Measurements from ENCODE around the gene TLE1. TPM values are rescaled to one million over a fixed set of nuclear protein-coding genes. Genes with fewer than 3 reads are reported as not detected.

TLE1 gene
- total RNA-seq, 1 donor from 2014 or later: 16.3 TPM

DNA sequence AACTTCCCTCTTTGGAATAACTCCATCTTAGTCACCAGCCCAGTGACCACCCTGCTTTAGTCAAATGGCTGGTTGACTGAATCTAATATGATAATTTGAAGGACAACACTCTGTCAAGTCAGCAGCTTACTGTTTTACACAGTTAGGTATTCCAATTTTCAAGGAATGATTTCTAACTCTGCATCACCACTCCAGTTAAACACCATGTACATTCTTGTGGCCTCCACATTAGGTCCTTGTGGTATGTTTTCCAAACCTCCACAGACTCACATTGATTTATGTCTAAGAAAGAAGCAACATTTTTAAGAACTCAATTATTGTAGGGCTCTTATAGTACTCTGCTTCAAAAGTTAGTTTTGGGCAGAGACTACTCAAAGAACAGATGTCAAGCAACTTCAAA, 110.7 kb downstream of the TLE1 start:
- ChIA-PET POLR2A (no interaction called here), CTCF (no interaction called here)
- intact Hi-C loops (cut with micrococcal nuclease): no loop called here
- TF ChIP-seq, protein P1, sequence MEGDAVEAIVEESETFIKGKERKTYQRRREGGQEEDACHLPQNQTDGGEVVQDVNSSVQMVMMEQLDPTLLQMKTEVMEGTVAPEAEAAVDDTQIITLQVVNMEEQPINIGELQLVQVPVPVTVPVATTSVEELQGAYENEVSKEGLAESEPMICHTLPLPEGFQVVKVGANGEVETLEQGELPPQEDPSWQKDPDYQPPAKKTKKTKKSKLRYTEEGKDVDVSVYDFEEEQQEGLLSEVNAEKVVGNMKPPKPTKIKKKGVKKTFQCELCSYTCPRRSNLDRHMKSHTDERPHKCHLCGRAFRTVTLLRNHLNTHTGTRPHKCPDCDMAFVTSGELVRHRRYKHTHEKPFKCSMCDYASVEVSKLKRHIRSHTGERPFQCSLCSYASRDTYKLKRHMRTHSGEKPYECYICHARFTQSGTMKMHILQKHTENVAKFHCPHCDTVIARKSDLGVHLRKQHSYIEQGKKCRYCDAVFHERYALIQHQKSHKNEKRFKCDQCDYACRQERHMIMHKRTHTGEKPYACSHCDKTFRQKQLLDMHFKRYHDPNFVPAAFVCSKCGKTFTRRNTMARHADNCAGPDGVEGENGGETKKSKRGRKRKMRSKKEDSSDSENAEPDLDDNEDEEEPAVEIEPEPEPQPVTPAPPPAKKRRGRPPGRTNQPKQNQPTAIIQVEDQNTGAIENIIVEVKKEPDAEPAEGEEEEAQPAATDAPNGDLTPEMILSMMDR (IDR thresholded peaks at IDR 0.05): no peak
- Mint-ChIP-seq H3K9me3 (no peaks in the 10 kb centered on the region), H3K27ac (no peak overlapping the region), H3K4me1 (peaks cover 7% of the 10 kb centered on the region), H3K36me3 (ENCODE audit: low read depth) (peaks cover 16% of the 10 kb centered on the region), H3K4me3 (no peak overlapping the region), H3K27me3 (no peaks in the 10 kb centered on the region)
- ATAC-seq (ENCODE audit: low read depth) (no peak), DNase-seq (no peak)

GRCh38 chr9:81575956-81576355, 113.4 kb downstream of the TLE1 start:
- TF ChIP-seq, protein P1 (IDR thresholded peaks at IDR 0.05): no peak
- intact Hi-C loops (cut with micrococcal nuclease): no loop called here
- Mint-ChIP-seq H3K27me3 (no peaks in the 10 kb centered on the region), H3K36me3 (ENCODE audit: low read depth) (peaks cover under 1% of the 10 kb centered on the region), H3K4me1 (peaks cover 7% of the 10 kb centered on the region), H3K9me3 (no peaks in the 10 kb centered on the region), H3K27ac (no peak overlapping the region), H3K4me3 (no peak overlapping the region)
- CTCF ChIA-PET: no interaction called here
- POLR2A ChIA-PET: interaction anchor here (0.6 kb wide), 1 partner anchor 92 kb away, joined by 4 read pairs; no protein-coding TSS in a partner anchor
- no peak for DNase-seq
- no peak for ATAC-seq (ENCODE audit: low read depth)

GRCh38 chr9:81574405-81574804, 114.9 kb downstream of the TLE1 start:
- Mint-ChIP-seq H3K27ac (no peak overlapping the region), H3K9me3 (no peaks in the 10 kb centered on the region), H3K36me3 (ENCODE audit: low read depth) (no peaks in the 10 kb centered on the region), H3K4me3 (no peak overlapping the region), H3K27me3 (no peaks in the 10 kb centered on the region), H3K4me1 (peaks cover 6% of the 10 kb centered on the region)
- TF ChIP-seq, protein P1 (IDR thresholded peaks at IDR 0.05): no peak
- ChIA-PET POLR2A (no interaction called here), CTCF (no interaction called here)
- intact Hi-C loops (cut with micrococcal nuclease): no loop called here
- DNase-seq (no peak), ATAC-seq (ENCODE audit: low read depth) (no peak)

DNA sequence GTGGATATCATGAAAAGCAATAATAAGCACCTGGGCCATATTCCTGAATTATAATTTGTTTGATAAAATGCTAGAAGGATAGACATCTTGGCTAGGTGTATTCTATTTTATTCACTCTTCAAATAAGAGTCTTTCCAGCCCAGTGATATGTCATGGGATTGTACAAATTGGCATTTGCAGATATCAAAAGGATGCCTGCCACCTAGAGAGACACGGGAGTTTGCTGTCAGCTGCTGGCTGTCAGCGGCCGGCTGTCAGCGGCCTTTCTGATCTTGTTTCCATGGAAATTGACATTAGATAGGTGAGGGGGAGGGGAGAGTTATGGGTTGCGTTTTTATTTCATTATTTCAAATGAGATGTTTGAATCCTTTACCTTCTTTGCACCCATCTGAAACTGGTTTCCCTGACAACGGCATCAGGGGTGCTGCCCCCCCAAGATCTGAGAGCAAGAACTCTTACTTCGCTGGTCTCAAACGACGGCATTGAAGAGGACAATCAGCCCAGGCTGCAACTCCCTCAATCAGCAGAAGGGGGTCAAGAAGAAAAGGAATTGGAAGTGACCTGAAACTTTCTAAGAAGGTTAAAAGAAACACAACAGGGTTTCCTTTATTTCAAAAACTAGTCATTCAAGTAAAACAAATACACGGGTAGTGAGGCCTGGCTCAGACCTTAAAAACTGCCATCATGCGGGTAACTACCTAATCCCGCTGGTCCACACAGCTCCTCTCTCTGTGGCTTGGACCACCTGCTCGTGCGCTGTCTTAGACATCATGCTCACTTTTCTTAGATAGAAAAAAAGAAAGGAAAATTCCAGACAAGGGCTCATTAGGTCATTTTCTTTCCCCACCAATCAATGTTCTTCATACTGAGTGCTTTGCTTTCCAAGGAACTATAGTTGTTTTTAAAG, 115.7 kb downstream of the TLE1 start:
- Mint-ChIP-seq H3K9me3 (no peaks in the 10 kb centered on the region), H3K36me3 (ENCODE audit: low read depth) (no peaks in the 10 kb centered on the region), H3K4me1 (peaks cover 1% of the 10 kb centered on the region), H3K27ac (no peak overlapping the region), H3K27me3 (no peaks in the 10 kb centered on the region), H3K4me3 (no peak overlapping the region)
- TF ChIP-seq, protein P1 (IDR thresholded peaks at IDR 0.05): no peak
- DNase-seq (no peak), ATAC-seq (ENCODE audit: low read depth) (no peak)
- intact Hi-C loops (cut with micrococcal nuclease): no loop called here
- POLR2A ChIA-PET: no interaction called here
- CTCF ChIA-PET: no interaction called here

- ChIA-PET CTCF (no interaction called here), POLR2A (no interaction called here)
- no peak overlapping the region for H3K27ac Mint-ChIP-seq
- ATAC-seq (ENCODE audit: low read depth) (no peak), DNase-seq (no peak)
- H3K4me3 Mint-ChIP-seq: no peak overlapping the region
- H3K4me1 Mint-ChIP-seq: no peaks in the 10 kb centered on the region
- no peaks in the 10 kb centered on the region for H3K36me3 Mint-ChIP-seq (ENCODE audit: low read depth)
- H3K9me3 Mint-ChIP-seq: no peaks in the 10 kb centered on the region
- intact Hi-C loops (cut with micrococcal nuclease): no loop called here
- TF ChIP-seq, protein P1 (IDR thresholded peaks at IDR 0.05): no peak
- no peaks in the 10 kb centered on the region for H3K27me3 Mint-ChIP-seq
These were observed 119.3 kb downstream of the TLE1 start for GRCh38 chr9:81570083-81570482.

Measured in activated B cell treated with CpG ODN at 0.5 μM for 24 hours (primary cell).